ENCODE data around the gene IMPACT. TPM values are rescaled to one million over a fixed set of nuclear protein-coding genes. Genes with fewer than 3 reads are reported as not detected.

The IMPACT gene
- total and polyA plus RNA-seq, 11 donors: 7.9 to 37.6 (median 19.9) TPM

DNA sequence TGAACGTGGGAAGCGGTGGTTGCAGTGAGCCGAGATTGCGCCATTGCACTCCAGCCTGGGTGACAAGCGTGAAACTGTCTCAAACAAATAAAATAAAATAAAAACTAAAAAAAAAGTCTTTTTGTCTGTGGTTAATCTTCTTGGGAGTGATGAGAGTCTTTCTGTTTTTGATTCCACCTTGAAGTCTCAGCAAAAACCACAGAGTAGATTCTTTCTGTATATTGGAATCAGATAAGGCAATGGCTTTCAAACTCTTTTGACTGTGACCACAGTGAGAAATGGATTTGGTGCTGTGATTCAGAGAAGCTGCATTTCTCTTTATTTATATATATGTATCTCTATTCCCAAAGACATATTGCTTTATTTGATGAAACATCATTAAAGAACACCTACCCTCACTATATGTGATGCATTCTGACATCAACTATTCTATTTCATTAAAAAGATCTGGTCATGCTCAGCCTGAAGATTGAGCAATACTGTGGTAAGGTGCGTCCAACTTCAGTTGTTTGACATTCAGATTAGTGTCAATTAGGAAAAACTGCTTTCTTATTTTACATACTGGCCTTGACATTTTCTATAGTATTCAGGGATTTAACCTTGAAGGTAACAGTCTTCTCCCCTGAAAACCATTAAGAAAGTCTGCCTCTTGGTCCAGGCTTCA lies 49.6 kb downstream of the IMPACT start:
- ATAC-seq: no peak
- H3K27ac ChIP-seq: no peak overlapping the region
- DNase-seq: no peak
- TF ChIP-seq, protein P1, sequence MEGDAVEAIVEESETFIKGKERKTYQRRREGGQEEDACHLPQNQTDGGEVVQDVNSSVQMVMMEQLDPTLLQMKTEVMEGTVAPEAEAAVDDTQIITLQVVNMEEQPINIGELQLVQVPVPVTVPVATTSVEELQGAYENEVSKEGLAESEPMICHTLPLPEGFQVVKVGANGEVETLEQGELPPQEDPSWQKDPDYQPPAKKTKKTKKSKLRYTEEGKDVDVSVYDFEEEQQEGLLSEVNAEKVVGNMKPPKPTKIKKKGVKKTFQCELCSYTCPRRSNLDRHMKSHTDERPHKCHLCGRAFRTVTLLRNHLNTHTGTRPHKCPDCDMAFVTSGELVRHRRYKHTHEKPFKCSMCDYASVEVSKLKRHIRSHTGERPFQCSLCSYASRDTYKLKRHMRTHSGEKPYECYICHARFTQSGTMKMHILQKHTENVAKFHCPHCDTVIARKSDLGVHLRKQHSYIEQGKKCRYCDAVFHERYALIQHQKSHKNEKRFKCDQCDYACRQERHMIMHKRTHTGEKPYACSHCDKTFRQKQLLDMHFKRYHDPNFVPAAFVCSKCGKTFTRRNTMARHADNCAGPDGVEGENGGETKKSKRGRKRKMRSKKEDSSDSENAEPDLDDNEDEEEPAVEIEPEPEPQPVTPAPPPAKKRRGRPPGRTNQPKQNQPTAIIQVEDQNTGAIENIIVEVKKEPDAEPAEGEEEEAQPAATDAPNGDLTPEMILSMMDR (IDR thresholded peaks at IDR 0.05): no peak
- no peak for TF ChIP-seq POLR2A (IDR thresholded peaks at IDR 0.05)
- H3K27me3 ChIP-seq: no peaks in the 10 kb centered on the region
- no peaks in the 10 kb centered on the region for H3K4me1 ChIP-seq
- no peak overlapping the region for H3K4me3 ChIP-seq
- no peaks in the 10 kb centered on the region for H3K9me3 ChIP-seq
- intact Hi-C loops (cut with DNase I): loop anchor here in 1 of 10 donors (10.0 kb wide), 1 partner anchor 61 kb away; no protein-coding TSS in a partner anchor
- 85 to 91% (median 90%) methylated on average over 6 of the region's 6 CpGs for WGBS, 4 donors
- H3K36me3 ChIP-seq: no peaks in the 10 kb centered on the region

DNA sequence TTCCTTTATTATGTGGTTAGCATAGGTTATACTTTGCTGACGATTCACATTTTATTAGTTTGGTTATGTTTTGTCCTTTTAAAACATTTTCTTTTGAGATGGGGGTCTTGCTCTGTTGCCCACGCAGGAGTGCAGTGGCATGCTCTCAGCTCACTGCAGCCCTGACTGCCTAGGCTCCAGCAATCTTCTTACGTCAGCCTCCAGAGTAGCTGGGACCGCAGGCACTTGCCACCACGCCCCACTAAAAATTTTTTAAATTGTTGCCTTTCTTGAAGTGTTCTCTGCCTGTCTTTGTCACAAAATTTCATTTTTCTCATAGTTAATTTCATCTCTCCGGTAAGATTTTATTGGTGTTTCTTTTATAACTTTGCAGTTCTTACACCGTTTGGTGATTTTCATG lies 52.9 kb downstream of the IMPACT start:
- Histone ChIP-seq H3K27me3 (no peaks in the 10 kb centered on the region), H3K4me1 (no peaks in the 10 kb centered on the region), H3K4me3 (no peak overlapping the region), H3K9me3 (no peaks in the 10 kb centered on the region), H3K27ac (no peak overlapping the region), H3K36me3 (no peaks in the 10 kb centered on the region)
- WGBS, 4 donors: 74 to 87% (median 84%) methylated on average over 7 of the region's 7 CpGs
- intact Hi-C loops (cut with DNase I): loop anchor here in 1 of 10 donors (10.0 kb wide), 1 partner anchor 65 kb away; no protein-coding TSS in a partner anchor
- no peak for ATAC-seq
- no peak for DNase-seq
- TF ChIP-seq, protein P1 (IDR thresholded peaks at IDR 0.05): no peak
- TF ChIP-seq POLR2A (IDR thresholded peaks at IDR 0.05): no peak

DNA sequence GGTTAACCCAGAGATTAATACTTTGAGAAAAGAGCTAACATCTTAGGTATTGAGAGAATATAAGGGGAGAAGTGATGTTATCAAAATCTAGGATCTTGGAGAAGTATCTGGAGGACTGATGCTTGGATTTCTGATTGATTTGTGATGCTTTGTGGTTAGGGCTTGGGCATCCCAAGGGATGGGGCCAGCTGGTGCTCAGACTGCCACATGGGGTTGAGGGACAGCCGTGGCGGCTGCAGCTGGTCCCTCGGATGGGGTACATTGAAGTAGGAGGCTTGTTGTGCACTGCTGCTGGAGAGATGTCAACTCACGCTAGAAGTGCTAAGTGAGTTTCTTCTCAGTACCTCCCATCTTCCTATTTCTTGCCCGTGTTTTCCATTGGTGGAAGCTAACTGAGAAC lies 56.4 kb downstream of the IMPACT start:
- Histone ChIP-seq H3K27ac (no peak overlapping the region), H3K36me3 (no peaks in the 10 kb centered on the region), H3K9me3 (no peaks in the 10 kb centered on the region), H3K4me3 (no peak overlapping the region), H3K4me1 (no peaks in the 10 kb centered on the region), H3K27me3 (no peaks in the 10 kb centered on the region)
- TF ChIP-seq, protein P1 (IDR thresholded peaks at IDR 0.05): no peak
- no peak for TF ChIP-seq POLR2A (IDR thresholded peaks at IDR 0.05)
- ATAC-seq (no peak), DNase-seq (no peak)
- intact Hi-C loops (cut with DNase I): loop anchor here in 2 of 10 donors (10.0 kb wide), 2 partner anchors 242 to 308 kb away; no protein-coding TSS in a partner anchor
- 87 to 94% (median 89%) methylated on average over 5 of the region's 5 CpGs for WGBS, 4 donors

DNA sequence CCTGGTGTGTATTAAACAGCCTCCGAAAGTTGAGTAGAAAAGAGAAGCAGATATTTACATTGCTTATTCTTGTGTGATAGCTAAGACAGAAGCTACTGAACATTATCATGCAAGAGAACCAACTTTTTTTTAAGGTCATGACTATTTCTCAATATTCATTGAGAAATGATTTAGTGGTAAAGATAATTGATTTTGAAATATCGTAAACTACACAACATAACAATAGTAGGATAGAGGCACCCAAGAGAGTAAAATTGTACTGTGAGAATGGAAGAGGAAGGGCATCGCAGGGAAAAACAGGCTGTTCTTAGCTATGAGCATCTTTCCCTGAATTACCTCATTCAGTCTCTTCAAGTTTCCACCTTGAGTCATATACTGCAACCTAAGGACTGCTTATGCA lies 59.2 kb downstream of the IMPACT start:
- Histone ChIP-seq H3K27ac (no peak overlapping the region), H3K4me3 (no peak overlapping the region), H3K27me3 (no peaks in the 10 kb centered on the region), H3K4me1 (no peaks in the 10 kb centered on the region), H3K36me3 (no peaks in the 10 kb centered on the region), H3K9me3 (no peaks in the 10 kb centered on the region)
- no peak for DNase-seq
- ATAC-seq: no peak
- TF ChIP-seq, protein P1 (IDR thresholded peaks at IDR 0.05): no peak
- no peak for TF ChIP-seq POLR2A (IDR thresholded peaks at IDR 0.05)
- intact Hi-C loops (cut with DNase I): loop anchor here (2.0 to 10.0 kb wide), 8 partner anchors 123 to 311 kb away; no protein-coding TSS in a partner anchor
- WGBS, 4 donors: 91 to 97% (median 96%) methylated on average over 3 of the region's 3 CpGs

All from heart left ventricle (tissue), 16 donors.